HG03432 (cell line): ENCODE results near the gene SHKBP1.
"Not testable (repeated sequence)": the region's sequence is repeated elsewhere in the genome, so short reads cannot be mapped to it uniquely, and the experiment has no call there.

Experiments used
- ATAC-seq: cut with Tn5 transposase; IDR thresholded peaks from one replicate; pipeline ENCODE4 v1.9.1; 2021; ENCODE audit warnings: mild to moderate bottlenecking, moderate library complexity; ENCODE audit not compliant: unreplicated experiment

SHKBP1 gene

GRCh38 chr19:40555978-40556689, 20.5 kb upstream of the SHKBP1 start:
- ATAC-seq, result no peak

DNA sequence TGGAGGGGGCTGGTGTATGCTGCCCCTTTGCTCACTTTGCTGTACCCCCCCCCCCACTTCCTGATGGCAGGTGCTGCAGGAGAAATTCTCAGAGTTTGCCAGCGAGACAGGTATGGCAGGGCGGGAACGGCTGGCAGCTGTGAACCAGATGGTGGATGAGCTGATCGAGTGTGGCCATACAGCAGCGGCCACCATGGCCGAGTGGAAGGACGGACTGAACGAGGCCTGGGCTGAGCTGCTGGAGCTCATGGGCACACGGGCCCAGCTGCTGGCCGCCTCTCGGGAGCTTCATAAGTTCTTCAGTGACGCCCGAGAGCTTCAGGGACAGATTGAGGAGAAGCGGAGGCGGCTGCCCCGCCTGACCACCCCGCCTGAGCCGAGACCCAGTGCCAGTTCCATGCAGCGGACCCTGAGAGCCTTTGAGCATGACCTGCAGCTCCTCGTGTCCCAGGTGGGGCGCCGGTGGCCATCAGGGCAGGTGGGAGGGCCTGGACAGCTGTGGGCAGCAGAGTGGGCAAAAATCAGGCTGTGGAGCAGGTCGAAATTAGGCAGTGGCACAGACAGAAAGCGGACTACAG, 19.6 kb upstream of the SHKBP1 start:
- ATAC-seq, result no peak

DNA sequence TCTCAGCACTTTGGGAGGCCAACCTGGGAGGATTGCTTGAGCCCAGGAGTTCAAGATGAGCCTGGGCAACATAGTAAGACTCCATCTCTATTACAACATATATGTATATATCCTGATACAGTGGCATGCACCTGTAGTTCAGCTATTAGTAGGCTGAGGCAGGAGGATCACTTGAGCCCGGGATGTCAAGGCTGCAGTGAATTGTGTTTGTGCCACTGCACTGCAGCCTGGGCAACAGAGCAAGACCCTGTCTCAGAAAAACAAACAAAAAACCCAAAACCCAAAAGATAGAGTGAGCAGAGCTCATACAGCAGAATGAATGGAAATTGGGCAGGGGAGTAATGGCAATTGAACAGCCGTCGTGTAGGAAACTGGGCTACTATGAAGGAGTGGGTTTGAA, 17.3 kb upstream of the SHKBP1 start:
- ATAC-seq, result no peak

DNA sequence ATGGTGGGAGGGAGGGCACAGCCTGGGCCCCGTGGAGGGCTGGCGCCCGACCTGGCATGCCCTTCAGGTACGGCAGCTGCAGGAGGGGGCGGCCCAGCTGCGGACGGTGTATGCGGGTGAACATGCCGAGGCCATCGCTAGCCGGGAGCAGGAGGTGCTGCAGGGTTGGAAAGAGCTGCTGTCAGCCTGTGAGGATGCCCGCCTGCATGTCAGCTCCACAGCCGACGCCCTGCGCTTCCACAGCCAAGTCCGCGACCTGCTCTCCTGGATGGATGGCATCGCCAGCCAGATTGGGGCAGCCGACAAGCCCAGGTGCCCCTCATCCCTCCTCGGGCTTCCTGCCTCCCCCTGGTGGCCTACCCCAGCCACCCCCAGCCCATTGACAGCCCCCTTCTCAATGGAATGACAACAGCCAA, 16.6 kb upstream of the SHKBP1 start:
- ATAC-seq, result no peak

GRCh38 chr19:40561947-40562346, 14.7 kb upstream of the SHKBP1 start:
- ATAC-seq, result no peak

GRCh38 chr19:40564535-40564934, 12.1 kb upstream of the SHKBP1 start:
- ATAC-seq, result not testable (repeated sequence)

DNA sequence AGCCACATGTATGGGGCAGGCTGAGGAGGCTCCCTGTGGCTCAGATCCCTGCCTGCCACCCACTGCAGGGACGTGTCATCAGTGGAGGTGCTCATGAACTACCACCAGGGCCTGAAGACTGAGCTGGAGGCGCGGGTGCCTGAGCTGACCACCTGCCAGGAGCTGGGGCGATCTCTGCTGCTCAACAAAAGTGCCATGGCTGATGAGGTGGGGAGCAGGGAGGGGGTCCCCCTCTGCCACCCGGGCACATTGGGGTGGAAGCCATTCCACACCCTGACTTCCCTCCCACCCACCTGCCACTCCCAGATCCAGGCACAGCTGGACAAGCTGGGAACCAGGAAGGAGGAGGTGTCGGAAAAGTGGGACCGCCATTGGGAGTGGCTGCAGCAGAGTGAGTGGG, 11.3 kb upstream of the SHKBP1 start:
- no peak for ATAC-seq

DNA sequence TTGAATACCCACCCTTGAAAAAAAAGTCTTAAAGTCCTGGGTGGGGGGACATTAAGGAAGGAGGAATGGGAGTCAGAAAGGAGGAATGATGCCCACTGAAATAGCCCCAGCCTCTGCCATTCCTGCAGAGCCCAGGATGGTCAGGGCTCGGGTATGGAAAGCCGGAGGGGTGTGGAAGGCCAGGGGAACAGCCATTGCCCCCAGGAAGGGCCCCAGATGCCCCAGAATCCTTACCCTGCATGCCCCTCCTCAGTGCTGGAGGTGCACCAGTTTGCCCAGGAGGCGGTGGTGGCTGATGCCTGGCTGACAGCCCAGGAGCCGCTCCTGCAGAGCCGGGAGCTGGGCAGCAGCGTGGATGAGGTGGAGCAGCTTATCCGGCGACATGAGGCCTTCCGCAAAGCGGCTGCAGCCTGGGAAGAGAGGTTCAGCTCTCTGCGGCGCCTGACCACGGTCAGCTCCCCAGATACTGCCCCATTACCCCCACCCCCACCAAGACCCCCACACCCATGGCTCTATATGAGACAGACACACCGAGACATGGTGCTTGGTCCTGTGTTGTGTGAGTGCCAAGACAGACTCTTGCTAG, 10.7 kb upstream of the SHKBP1 start:
- ATAC-seq, result no peak

- no peak for ATAC-seq
Observed at GRCh38 chr19:40567040-40567749, 9.5 kb upstream of the SHKBP1 start.

- no peak for ATAC-seq
Observed at GRCh38 chr19:40567750-40568494, 8.8 kb upstream of the SHKBP1 start.

DNA sequence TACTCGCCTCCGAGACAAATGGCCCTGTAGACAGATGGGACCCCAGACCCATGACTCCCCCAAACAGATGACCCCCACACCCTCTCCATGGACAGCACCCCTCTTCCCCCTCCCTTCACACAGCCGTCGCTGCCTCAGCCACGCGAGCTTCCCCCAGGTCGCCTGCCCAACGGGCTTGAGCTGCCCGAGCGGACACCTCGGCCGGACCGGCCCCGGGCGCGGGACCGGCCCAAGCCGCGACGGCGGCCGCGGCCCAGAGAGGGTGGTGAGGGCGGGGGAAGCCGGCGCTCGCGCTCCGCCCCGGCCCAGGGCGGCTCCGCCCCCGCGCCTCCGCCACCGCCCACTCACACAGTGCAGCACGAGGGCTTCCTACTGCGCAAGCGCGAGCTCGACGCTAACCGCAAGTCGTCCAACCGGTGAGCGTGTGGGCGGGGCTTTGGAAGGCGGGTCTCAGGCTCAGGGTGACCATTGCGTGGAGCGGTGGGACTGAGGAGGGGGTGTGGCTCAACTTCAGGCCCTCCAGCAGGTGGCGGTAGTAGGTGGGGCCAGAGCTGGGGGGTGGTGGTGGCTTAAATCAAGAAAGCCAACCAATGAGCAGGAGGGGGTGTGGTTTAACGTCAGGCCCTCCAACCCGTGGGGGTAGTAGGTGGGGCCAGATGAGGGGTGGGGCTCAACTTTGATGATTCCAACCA, 6.2 kb upstream of the SHKBP1 start:
- ATAC-seq, result peak; percentile 87

GRCh38 chr19:40571005-40571318, 5.7 kb upstream of the SHKBP1 start:
- no peak for ATAC-seq

- ATAC-seq, result no peak
Observed at GRCh38 chr19:40571831-40572495, 4.7 kb upstream of the SHKBP1 start.

DNA sequence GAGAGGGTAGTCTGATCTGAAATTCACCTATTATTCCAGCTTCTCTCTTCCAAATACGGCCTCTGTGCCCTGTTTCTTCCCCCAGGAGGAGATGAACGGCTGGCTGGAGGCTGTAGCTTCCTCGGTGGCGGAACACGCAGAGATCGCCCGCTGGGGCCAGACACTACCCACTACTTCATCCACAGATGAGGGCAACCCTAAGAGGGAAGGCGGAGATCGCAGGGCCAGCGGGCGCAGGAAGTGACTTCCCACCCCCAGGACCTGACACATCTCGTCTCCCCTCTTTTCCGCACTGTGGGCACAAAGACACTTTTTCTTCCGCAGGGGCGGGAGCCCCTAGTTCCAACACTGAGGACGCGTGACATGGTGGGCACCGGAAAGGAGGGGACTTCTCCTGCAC, 1.3 kb upstream of the SHKBP1 start:
- no peak for ATAC-seq

DNA sequence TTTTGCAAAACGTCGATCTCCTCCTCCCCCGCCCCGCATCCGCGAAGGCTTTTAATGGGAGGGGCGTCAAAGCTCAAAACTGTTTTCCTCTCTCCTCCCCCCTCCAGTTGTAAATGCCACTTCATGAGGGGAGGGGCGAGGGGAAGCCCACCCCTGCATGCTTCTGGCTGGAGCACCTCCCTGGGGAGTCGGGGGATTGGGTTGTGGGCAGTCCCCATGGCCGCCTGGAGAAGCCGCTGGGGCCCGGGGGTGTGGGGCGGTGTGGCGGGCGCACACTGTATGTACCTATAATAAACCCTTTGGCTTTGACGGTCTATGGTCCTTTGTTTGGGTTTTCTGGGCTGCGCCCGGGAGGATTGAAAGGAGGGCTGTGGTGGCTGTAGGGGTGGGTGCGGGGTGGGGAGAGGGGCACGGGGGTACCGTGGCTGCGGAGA, 505 bp upstream of the SHKBP1 start:
- ATAC-seq, result peak; percentile 32

GRCh38 chr19:40578442-40578908, 1.8 kb downstream of the SHKBP1 start:
- no peak for ATAC-seq

DNA sequence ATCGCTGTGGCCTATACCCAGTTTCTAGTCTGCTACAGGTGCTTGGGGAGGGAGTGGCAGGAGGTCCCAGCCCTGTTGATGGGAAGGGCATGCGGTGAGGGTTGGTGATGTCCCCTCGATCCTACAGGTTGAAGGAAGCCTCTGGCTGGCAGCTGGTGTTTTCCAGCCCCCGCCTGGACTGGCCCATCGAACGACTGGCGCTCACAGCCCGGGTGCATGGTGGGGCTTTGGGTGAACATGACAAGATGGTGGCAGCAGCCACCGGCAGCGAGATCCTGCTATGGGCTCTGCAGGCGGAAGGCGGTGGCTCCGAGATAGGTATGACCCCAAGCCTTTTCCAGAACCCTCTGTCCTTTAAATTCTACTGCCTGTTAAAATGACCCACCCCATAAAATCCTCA, 3.9 kb downstream of the SHKBP1 start:
- no peak for ATAC-seq

- ATAC-seq, result no peak
Observed at GRCh38 chr19:40581531-40581930, 4.9 kb downstream of the SHKBP1 start.

GRCh38 chr19:40582467-40582866, 5.8 kb downstream of the SHKBP1 start:
- no peak for ATAC-seq

DNA sequence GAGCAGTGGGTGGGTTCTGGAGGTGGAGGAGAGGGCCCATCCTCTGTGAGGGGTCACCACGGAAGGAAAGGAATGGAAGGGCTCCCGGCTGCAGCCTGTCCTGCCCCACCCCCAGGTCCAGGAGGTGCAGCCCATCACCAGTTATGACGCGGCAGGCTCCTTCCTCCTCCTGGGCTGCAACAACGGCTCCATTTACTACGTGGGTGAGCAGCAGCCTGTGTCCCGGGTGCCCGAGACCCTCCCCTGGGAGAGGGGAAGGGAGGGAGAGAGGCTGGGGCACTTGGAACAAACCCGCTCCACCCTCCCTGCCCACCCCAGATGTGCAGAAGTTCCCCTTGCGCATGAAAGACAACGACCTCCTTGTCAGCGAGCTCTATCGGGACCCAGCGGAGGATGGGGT, 6.6 kb downstream of the SHKBP1 start:
- no peak for ATAC-seq
